PC-9 (cell line): ENCODE data around the gene ADAMTSL3.

ENCODE experiments used
- CTCF ChIP-seq: fragments of 200-600 bp; sonication (generic); conservative IDR thresholded peaks from 2 replicates; pipeline ENCODE4 v1.6.1; 2017; ENCODE audit warnings: mixed run types, antibody characterized with exemption, mild to moderate bottlenecking, moderate library complexity
- EZH2 ChIP-seq: fragments of 200-600 bp; sonication (generic); IDR thresholded peaks from 2 replicates; pipeline ENCODE4 v1.8.0; 2017; ENCODE audit warnings: antibody characterized with exemption, low read depth

- TF ChIP-seq CTCF (no peak), EZH2 (no peak)
These were observed 316.5 kb downstream of the ADAMTSL3 start for GRCh38 chr15:83970295-83970890.
